ENCODE results near the gene DBNDD2. TPM values are rescaled to one million over a fixed set of nuclear protein-coding genes. Genes with fewer than 3 reads are reported as not detected.

Gene DBNDD2, protein sequence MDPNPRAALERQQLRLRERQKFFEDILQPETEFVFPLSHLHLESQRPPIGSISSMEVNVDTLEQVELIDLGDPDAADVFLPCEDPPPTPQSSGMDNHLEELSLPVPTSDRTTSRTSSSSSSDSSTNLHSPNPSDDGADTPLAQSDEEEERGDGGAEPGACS
- total RNA-seq (2022; extraction: Qiagen RNA extraction; ENCODE audit: low read depth) = 25.1 to 32.4 TPM (median 27.5 TPM) in 5 replicates

GRCh38 chr20:45407783-45408645 lies at the start of gene DBNDD2:
TSS of gene DBNDD2 (plus strand) at chr20:45408289. CDS start at chr20:45408468, 179 bp downstream.

GRCh38 chr20:45362804-45363610 lies 45.1 kb upstream of the DBNDD2 start, which contains the start of gene SYS1:
TSS of gene SYS1 (plus strand) at chr20:45363156. CDS start at chr20:45363532, 376 bp downstream.

GRCh38 chr20:45378191-45378590 lies 29.9 kb upstream of the DBNDD2 start, which contains the start of gene TP53TG5:
TSS of gene TP53TG5 (minus strand) at chr20:45378325. CDS start at chr20:45378236, 89 bp downstream.

DNA sequence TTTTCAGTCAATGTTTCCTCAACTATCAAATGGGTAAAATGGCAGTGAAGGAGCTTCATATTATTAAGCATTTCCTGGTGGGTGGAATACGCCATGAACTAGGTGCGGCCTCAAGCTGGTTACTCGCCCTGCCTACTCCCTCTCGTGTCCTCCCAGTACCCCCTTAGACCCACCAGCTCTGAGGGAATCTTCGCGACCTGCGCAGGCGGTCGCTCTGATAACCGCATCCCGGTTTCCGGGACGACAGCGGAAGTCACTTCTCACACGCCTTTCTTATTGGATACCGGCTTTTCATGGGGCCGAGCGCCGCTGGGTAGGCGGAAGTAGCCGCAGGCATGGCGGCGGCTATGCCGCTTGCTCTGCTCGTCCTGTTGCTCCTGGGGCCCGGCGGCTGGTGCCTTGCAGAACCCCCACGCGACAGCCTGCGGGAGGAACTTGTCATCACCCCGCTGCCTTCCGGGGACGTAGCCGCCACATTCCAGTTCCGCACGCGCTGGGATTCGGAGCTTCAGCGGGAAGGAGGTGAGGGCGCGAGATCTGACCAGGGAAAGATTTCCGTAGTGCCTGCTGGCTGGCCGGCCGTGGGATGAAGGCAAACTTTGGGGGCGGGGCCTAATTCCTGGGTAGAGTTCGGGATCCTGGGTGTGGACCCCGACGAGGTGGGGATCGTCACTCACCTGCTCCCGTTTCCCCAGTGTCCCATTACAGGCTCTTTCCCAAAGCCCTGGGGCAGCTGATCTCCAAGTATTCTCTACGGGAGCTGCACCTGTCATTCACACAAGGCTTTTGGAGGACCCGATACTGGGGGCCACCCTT lies 7.9 kb downstream of the DBNDD2 start, which contains the start of gene PIGT:
Gene PIGT, plus strand, starts transcription at position 320 of the 816 bp plus-strand sequence. Its CDS starts 16 bp downstream, at position 336.

Other genes with a start within 250 kb of the DBNDD2 start
- 2.1 to 4.7 TPM (median 2.7 TPM) in 5 replicates for gene PI3, start 233.4 kb upstream of the DBNDD2 start, total RNA-seq (2022; extraction: Qiagen RNA extraction; ENCODE audit: low read depth)
- not detected in 5 replicates for gene SEMG1, start 201.3 kb upstream of the DBNDD2 start, total RNA-seq (2022; extraction: Qiagen RNA extraction; ENCODE audit: low read depth)
- gene SEMG2, start 186.9 kb upstream of the DBNDD2 start, total RNA-seq (2022; extraction: Qiagen RNA extraction; ENCODE audit: low read depth) = not detected in 5 replicates
- gene SLPI, start 153.7 kb upstream of the DBNDD2 start, total RNA-seq (2022; extraction: Qiagen RNA extraction; ENCODE audit: low read depth) = 10.3 to 12.4 TPM (median 11.8 TPM) in 5 replicates
- not detected in 5 replicates for gene RBPJL, start 101.4 kb upstream of the DBNDD2 start, total RNA-seq (2022; extraction: Qiagen RNA extraction; ENCODE audit: low read depth)
- gene MATN4, start 100.0 kb upstream of the DBNDD2 start, total RNA-seq (2022; extraction: Qiagen RNA extraction; ENCODE audit: low read depth) = 0.14 to 0.22 TPM (median 0.17 TPM) in 4 of 5 replicates, not detected in the other
- 128 to 148 TPM (median 143 TPM) in 5 replicates for gene SDC4, start 59.9 kb upstream of the DBNDD2 start, total RNA-seq (2022; extraction: Qiagen RNA extraction; ENCODE audit: low read depth)
- 28.2 to 34.9 TPM (median 30.6 TPM) in 5 replicates for gene SYS1, start 45.1 kb upstream of the DBNDD2 start, total RNA-seq (2022; extraction: Qiagen RNA extraction; ENCODE audit: low read depth)
- not detected in 5 replicates for gene TP53TG5, start 30.0 kb upstream of the DBNDD2 start, total RNA-seq (2022; extraction: Qiagen RNA extraction; ENCODE audit: low read depth)
- gene PIGT, start 7.9 kb downstream of the DBNDD2 start, total RNA-seq (2022; extraction: Qiagen RNA extraction; ENCODE audit: low read depth) = 88.3 to 102 TPM (median 98.9 TPM) in 5 replicates
- not detected in 5 replicates for gene WFDC2, start 61.5 kb downstream of the DBNDD2 start, total RNA-seq (2022; extraction: Qiagen RNA extraction; ENCODE audit: low read depth)
- not detected in 5 replicates for gene SPINT3, start 107.3 kb downstream of the DBNDD2 start, total RNA-seq (2022; extraction: Qiagen RNA extraction; ENCODE audit: low read depth)
- not detected in 5 replicates for gene WFDC6, start 131.2 kb downstream of the DBNDD2 start, total RNA-seq (2022; extraction: Qiagen RNA extraction; ENCODE audit: low read depth)
- not detected in 5 replicates for gene EPPIN, start 139.1 kb downstream of the DBNDD2 start, total RNA-seq (2022; extraction: Qiagen RNA extraction; ENCODE audit: low read depth)
- gene WFDC8, start 171.0 kb downstream of the DBNDD2 start, total RNA-seq (2022; extraction: Qiagen RNA extraction; ENCODE audit: low read depth) = not detected in 5 replicates
- not detected in 5 replicates for gene WFDC10A, start 221.4 kb downstream of the DBNDD2 start, total RNA-seq (2022; extraction: Qiagen RNA extraction; ENCODE audit: low read depth)
- gene WFDC9, start 223.0 kb downstream of the DBNDD2 start, total RNA-seq (2022; extraction: Qiagen RNA extraction; ENCODE audit: low read depth) = not detected in 5 replicates

Measured in A549 treated with GW870086 at 1 μM for 4 hours (cell line).